ENCODE results near the gene TBXAS1. TPM values are rescaled to one million over a fixed set of nuclear protein-coding genes. Genes with fewer than 3 reads are reported as not detected.
A peak's percentile ranks its signal among the peaks of the same experiment; 100 is the strongest.

Gene TBXAS1
- total RNA-seq, 1 donor from 2014 or later = 1.3 TPM

- Mint-ChIP-seq H3K36me3 (ENCODE audit: low read depth, unreplicated experiment) (no peaks in the 10 kb centered on the region), H3K27ac (ENCODE audit: unreplicated experiment) (no peak overlapping the region), H3K4me1 (ENCODE audit: unreplicated experiment) (peaks cover 36% of the 10 kb centered on the region), H3K27me3 (ENCODE audit: unreplicated experiment) (no peaks in the 10 kb centered on the region), H3K4me3 (ENCODE audit: unreplicated experiment) (no peak overlapping the region), H3K9me3 (ENCODE audit: unreplicated experiment) (no peaks in the 10 kb centered on the region)
- no peak for DNase-seq (ENCODE audit: low spot score)
- TF ChIP-seq CTCF (IDR thresholded peaks at IDR 0.05; ENCODE audit: unreplicated experiment) = no peak
Measured at GRCh38 chr7:140036224-140036962, 207.3 kb downstream of the TBXAS1 start.

DNA sequence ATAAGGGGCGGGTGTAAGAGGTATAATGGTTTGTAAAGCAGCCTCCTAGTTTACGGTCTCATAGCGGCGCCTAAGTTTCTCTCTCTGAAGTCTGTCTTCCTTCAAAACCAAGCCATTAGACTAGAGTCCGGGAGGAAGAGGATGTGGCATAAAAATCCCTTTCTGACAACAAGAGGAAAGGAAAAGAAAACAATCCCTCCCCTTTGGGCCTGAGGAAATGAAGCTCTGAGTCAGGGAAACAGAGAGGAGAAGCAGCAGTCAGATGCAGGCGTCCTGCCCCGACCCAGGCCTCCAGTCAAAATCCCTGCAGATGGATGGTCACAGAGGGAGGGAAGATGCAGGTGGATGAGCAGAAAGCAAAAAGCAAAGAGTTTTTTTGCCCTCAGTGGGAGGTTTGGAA, 210.0 kb downstream of the TBXAS1 start:
- peaks cover 46% of the 10 kb centered on the region for H3K4me1 Mint-ChIP-seq (ENCODE audit: unreplicated experiment)
- H3K4me3 Mint-ChIP-seq (ENCODE audit: unreplicated experiment) = no peak overlapping the region
- H3K9me3 Mint-ChIP-seq (ENCODE audit: unreplicated experiment) = no peaks in the 10 kb centered on the region
- no peaks in the 10 kb centered on the region for H3K27me3 Mint-ChIP-seq (ENCODE audit: unreplicated experiment)
- no peak for TF ChIP-seq CTCF (IDR thresholded peaks at IDR 0.05; ENCODE audit: unreplicated experiment)
- peak; percentile 35 for DNase-seq (ENCODE audit: low spot score)
- H3K27ac Mint-ChIP-seq (ENCODE audit: unreplicated experiment) = peak overlapping the region; percentile 94
- no peaks in the 10 kb centered on the region for H3K36me3 Mint-ChIP-seq (ENCODE audit: low read depth, unreplicated experiment)

DNA sequence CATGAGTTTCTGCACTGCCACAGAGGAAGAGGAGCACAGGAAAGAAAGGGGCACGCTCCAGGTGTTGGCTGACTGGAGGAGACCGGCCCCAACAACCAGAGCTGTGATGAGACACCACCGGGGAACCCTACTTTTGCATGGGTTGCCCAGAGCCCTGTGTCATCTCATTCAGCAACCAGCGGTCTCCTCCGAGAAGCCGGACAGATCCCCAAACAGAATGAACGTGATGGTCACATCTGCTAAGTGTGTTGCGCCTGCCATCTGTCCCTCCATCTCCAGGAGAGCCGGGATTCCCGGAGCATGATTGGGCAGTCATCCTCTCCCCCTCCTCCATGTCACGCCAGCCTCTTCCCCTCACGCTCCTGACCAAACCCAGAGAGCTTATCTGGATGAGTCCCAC, 210.8 kb downstream of the TBXAS1 start:
- Mint-ChIP-seq H3K4me3 (ENCODE audit: unreplicated experiment) (peak overlapping the region; percentile 56), H3K36me3 (ENCODE audit: low read depth, unreplicated experiment) (no peaks in the 10 kb centered on the region), H3K27ac (ENCODE audit: unreplicated experiment) (peak overlapping the region; percentile 94), H3K27me3 (ENCODE audit: unreplicated experiment) (no peaks in the 10 kb centered on the region), H3K9me3 (ENCODE audit: unreplicated experiment) (no peaks in the 10 kb centered on the region), H3K4me1 (ENCODE audit: unreplicated experiment) (peaks cover 46% of the 10 kb centered on the region)
- TF ChIP-seq CTCF (IDR thresholded peaks at IDR 0.05; ENCODE audit: unreplicated experiment) = no peak
- DNase-seq (ENCODE audit: low spot score) = no peak

GRCh38 chr7:140041659-140042385, 212.8 kb downstream of the TBXAS1 start:
- H3K4me1 Mint-ChIP-seq (ENCODE audit: unreplicated experiment) = peaks cover 36% of the 10 kb centered on the region
- no peaks in the 10 kb centered on the region for H3K36me3 Mint-ChIP-seq (ENCODE audit: low read depth, unreplicated experiment)
- H3K27me3 Mint-ChIP-seq (ENCODE audit: unreplicated experiment) = no peaks in the 10 kb centered on the region
- H3K27ac Mint-ChIP-seq (ENCODE audit: unreplicated experiment) = no peak overlapping the region
- H3K4me3 Mint-ChIP-seq (ENCODE audit: unreplicated experiment) = no peak overlapping the region
- H3K9me3 Mint-ChIP-seq (ENCODE audit: unreplicated experiment) = no peaks in the 10 kb centered on the region
- no peak for DNase-seq (ENCODE audit: low spot score)
- TF ChIP-seq CTCF (IDR thresholded peaks at IDR 0.05; ENCODE audit: unreplicated experiment) = no peak

- no peaks in the 10 kb centered on the region for H3K27me3 Mint-ChIP-seq (ENCODE audit: unreplicated experiment)
- TF ChIP-seq CTCF (IDR thresholded peaks at IDR 0.05; ENCODE audit: unreplicated experiment) = no peak
- H3K36me3 Mint-ChIP-seq (ENCODE audit: low read depth, unreplicated experiment) = no peaks in the 10 kb centered on the region
- DNase-seq (ENCODE audit: low spot score) = no peak
- H3K4me3 Mint-ChIP-seq (ENCODE audit: unreplicated experiment) = no peak overlapping the region
- H3K4me1 Mint-ChIP-seq (ENCODE audit: unreplicated experiment) = peaks cover 36% of the 10 kb centered on the region
- no peaks in the 10 kb centered on the region for H3K9me3 Mint-ChIP-seq (ENCODE audit: unreplicated experiment)
- no peak overlapping the region for H3K27ac Mint-ChIP-seq (ENCODE audit: unreplicated experiment)
Measured at GRCh38 chr7:140042386-140042670, 213.3 kb downstream of the TBXAS1 start.
